ENCODE measurements around the gene TCAF2.
"Not testable (repeated sequence)": the region's sequence is repeated elsewhere in the genome, so short reads cannot be mapped to it uniquely, and the experiment has no call there.

Gene TCAF2

GRCh38 chr7:143620646-143621045 is at the start of gene TCAF2:
TSS of gene TCAF2 (plus strand) at chr7:143620974.
- not testable (repeated sequence) for H3K4me3 ChIP-seq (ENCODE audit: low read depth, low read length); H3K9me3 ChIP-seq (ENCODE audit: control insufficient read depth, insufficient read depth, low read length); H3K36me3 ChIP-seq (ENCODE audit: control insufficient read depth, insufficient read depth, low read length); H3K4me1 ChIP-seq (ENCODE audit: control insufficient read depth, insufficient read depth, low read length); H3K9ac ChIP-seq (ENCODE audit: low read depth, low read length); H3K27me3 ChIP-seq (ENCODE audit: control insufficient read depth, insufficient read depth, low read length)

GRCh38 chr7:143571501-143571900 is 49.3 kb upstream of the TCAF2 start, which contains the start of gene CTAGE15:
TSS of gene CTAGE15 (plus strand) at chr7:143571801. CDS start at chr7:143571818, 17 bp downstream.
- H3K9me3 ChIP-seq (ENCODE audit: control insufficient read depth, insufficient read depth, low read length); H3K27me3 ChIP-seq (ENCODE audit: control insufficient read depth, insufficient read depth, low read length); H3K4me1 ChIP-seq (ENCODE audit: control insufficient read depth, insufficient read depth, low read length): not testable (repeated sequence)

GRCh38 chr7:143588183-143588582 is 32.6 kb upstream of the TCAF2 start:
- H3K27me3 ChIP-seq (ENCODE audit: control insufficient read depth, insufficient read depth, low read length); H3K9ac ChIP-seq (ENCODE audit: low read depth, low read length); H3K4me3 ChIP-seq (ENCODE audit: low read depth, low read length); H3K36me3 ChIP-seq (ENCODE audit: control insufficient read depth, insufficient read depth, low read length); H3K4me1 ChIP-seq (ENCODE audit: control insufficient read depth, insufficient read depth, low read length); H3K9me3 ChIP-seq (ENCODE audit: control insufficient read depth, insufficient read depth, low read length): not testable (repeated sequence)

More at GRCh38 chr7:143571501-143571900, 49.3 kb upstream of the TCAF2 start, which contains the start of gene CTAGE15:
- not testable (repeated sequence) for H3K9ac ChIP-seq (ENCODE audit: low read depth, low read length); H3K36me3 ChIP-seq (ENCODE audit: control insufficient read depth, insufficient read depth, low read length); H3K4me3 ChIP-seq (ENCODE audit: low read depth, low read length)

DNA sequence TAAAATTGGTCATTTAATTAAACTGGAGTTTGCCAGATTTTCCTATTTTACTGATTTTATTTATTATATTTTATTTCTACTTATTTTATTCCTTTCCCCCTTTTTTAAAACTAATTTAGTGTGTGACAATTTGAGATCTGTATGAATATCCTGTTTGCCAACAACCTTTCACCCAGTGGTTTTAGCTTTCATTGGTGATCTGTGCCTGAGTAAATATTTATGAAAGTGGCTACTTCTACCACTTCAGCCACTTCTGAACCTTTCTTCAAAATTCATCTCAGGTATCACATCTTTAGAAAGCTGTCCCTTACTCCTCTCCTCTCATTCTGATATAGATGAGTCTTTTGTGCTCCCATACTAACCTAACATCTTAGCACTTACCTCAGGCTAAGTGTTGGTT is 30.9 kb upstream of the TCAF2 start:
- not testable (repeated sequence) for H3K9me3 ChIP-seq (ENCODE audit: control insufficient read depth, insufficient read depth, low read length); H3K9ac ChIP-seq (ENCODE audit: low read depth, low read length); H3K4me1 ChIP-seq (ENCODE audit: control insufficient read depth, insufficient read depth, low read length); H3K27me3 ChIP-seq (ENCODE audit: control insufficient read depth, insufficient read depth, low read length); H3K4me3 ChIP-seq (ENCODE audit: low read depth, low read length); H3K36me3 ChIP-seq (ENCODE audit: control insufficient read depth, insufficient read depth, low read length)

GRCh38 chr7:143598086-143598485 is 22.7 kb upstream of the TCAF2 start:
- not testable (repeated sequence) for H3K9me3 ChIP-seq (ENCODE audit: control insufficient read depth, insufficient read depth, low read length); H3K9ac ChIP-seq (ENCODE audit: low read depth, low read length); H3K27me3 ChIP-seq (ENCODE audit: control insufficient read depth, insufficient read depth, low read length); H3K36me3 ChIP-seq (ENCODE audit: control insufficient read depth, insufficient read depth, low read length); H3K4me1 ChIP-seq (ENCODE audit: control insufficient read depth, insufficient read depth, low read length); H3K4me3 ChIP-seq (ENCODE audit: low read depth, low read length)

GRCh38 chr7:143603549-143603948 is 17.2 kb upstream of the TCAF2 start:
- not testable (repeated sequence) for H3K9me3 ChIP-seq (ENCODE audit: control insufficient read depth, insufficient read depth, low read length); H3K36me3 ChIP-seq (ENCODE audit: control insufficient read depth, insufficient read depth, low read length); H3K27me3 ChIP-seq (ENCODE audit: control insufficient read depth, insufficient read depth, low read length); H3K9ac ChIP-seq (ENCODE audit: low read depth, low read length); H3K4me1 ChIP-seq (ENCODE audit: control insufficient read depth, insufficient read depth, low read length); H3K4me3 ChIP-seq (ENCODE audit: low read depth, low read length)

DNA sequence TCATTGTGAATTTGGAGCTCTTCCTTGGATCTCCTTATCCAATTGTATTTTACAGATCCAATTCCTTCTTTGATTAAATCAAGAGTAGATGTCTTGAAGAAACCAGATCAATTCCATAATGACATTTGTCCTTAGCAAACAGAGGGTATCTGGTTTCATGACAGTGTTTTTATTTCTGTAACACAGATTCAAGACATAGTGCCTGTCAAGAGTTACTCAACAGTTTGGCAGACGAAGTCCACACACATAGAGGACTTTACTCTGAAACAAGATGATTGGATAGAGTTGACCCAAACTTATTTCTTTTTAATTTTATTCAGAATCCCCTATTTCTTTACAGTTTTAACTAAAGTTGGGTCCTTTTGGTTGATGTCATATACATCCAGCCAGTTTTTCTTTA is 14.7 kb upstream of the TCAF2 start:
- H3K36me3 ChIP-seq (ENCODE audit: control insufficient read depth, insufficient read depth, low read length); H3K9ac ChIP-seq (ENCODE audit: low read depth, low read length); H3K4me3 ChIP-seq (ENCODE audit: low read depth, low read length); H3K9me3 ChIP-seq (ENCODE audit: control insufficient read depth, insufficient read depth, low read length); H3K27me3 ChIP-seq (ENCODE audit: control insufficient read depth, insufficient read depth, low read length); H3K4me1 ChIP-seq (ENCODE audit: control insufficient read depth, insufficient read depth, low read length): not testable (repeated sequence)

DNA sequence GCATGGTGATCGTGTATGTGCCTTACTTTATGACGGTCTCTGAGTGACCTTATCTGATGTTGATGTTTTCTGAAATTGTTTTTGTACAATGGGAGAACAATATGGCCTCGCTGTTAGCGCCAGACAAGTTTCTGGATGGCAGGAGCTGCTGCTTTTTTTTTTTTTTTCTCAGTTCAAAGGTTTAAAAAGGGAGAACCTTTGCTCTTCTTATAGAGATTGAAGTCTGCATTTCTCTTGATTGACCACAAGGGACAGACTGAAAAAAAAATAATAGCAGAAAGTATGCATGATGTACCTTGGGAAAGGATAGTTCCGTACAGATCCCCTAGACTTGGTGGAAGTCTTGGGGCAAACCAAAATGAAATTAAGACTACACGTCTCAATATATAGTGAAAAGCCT is 5.2 kb upstream of the TCAF2 start:
- H3K4me1 ChIP-seq (ENCODE audit: control insufficient read depth, insufficient read depth, low read length); H3K4me3 ChIP-seq (ENCODE audit: low read depth, low read length); H3K9me3 ChIP-seq (ENCODE audit: control insufficient read depth, insufficient read depth, low read length); H3K36me3 ChIP-seq (ENCODE audit: control insufficient read depth, insufficient read depth, low read length); H3K9ac ChIP-seq (ENCODE audit: low read depth, low read length); H3K27me3 ChIP-seq (ENCODE audit: control insufficient read depth, insufficient read depth, low read length): not testable (repeated sequence)

DNA sequence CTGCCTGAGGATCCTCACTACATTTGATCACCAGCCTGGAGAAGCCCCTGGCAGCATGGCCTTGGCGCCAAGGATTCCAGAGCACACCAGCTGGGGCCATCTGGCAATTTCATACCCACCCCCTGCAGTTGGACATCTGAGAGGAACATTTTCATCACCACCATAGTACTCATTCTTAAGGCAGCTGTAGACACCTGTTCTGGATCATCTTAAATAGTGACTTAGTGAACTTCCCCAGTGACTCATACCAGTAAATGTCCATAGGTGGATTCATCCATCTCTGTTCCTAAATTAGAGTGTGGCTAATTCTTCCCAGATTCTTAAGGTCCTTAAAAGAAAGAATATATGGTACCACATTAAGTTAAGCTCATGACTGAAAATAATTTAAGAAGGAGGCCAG is 3.6 kb upstream of the TCAF2 start:
- not testable (repeated sequence) for H3K9me3 ChIP-seq (ENCODE audit: control insufficient read depth, insufficient read depth, low read length); H3K4me3 ChIP-seq (ENCODE audit: low read depth, low read length); H3K27me3 ChIP-seq (ENCODE audit: control insufficient read depth, insufficient read depth, low read length); H3K4me1 ChIP-seq (ENCODE audit: control insufficient read depth, insufficient read depth, low read length); H3K9ac ChIP-seq (ENCODE audit: low read depth, low read length); H3K36me3 ChIP-seq (ENCODE audit: control insufficient read depth, insufficient read depth, low read length)

DNA sequence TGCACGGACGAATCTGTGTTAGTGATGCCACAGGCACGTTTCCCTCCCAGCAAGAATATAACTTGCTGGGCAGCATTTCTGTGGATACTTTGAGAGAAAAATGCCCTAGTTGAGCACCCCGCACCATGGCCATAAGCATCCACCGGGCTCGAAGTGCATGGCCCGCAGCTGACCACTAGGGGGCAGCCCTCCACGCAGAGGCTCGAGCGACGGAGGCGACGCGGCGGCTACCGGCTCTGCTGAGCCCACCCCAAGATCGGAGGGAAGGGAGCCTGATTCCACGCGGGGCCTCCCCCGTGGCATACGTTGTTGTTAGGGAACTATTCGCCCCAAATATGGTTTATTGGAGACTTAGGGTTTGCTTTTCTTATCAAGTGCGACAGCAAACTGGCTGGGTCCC is 716 bp upstream of the TCAF2 start:
- H3K9me3 ChIP-seq (ENCODE audit: control insufficient read depth, insufficient read depth, low read length); H3K36me3 ChIP-seq (ENCODE audit: control insufficient read depth, insufficient read depth, low read length); H3K9ac ChIP-seq (ENCODE audit: low read depth, low read length); H3K4me1 ChIP-seq (ENCODE audit: control insufficient read depth, insufficient read depth, low read length); H3K27me3 ChIP-seq (ENCODE audit: control insufficient read depth, insufficient read depth, low read length); H3K4me3 ChIP-seq (ENCODE audit: low read depth, low read length): not testable (repeated sequence)

GRCh38 chr7:143621175-143621574 is 401 bp downstream of the TCAF2 start:
- not testable (repeated sequence) for H3K9me3 ChIP-seq (ENCODE audit: control insufficient read depth, insufficient read depth, low read length); H3K9ac ChIP-seq (ENCODE audit: low read depth, low read length); H3K4me1 ChIP-seq (ENCODE audit: control insufficient read depth, insufficient read depth, low read length); H3K4me3 ChIP-seq (ENCODE audit: low read depth, low read length); H3K36me3 ChIP-seq (ENCODE audit: control insufficient read depth, insufficient read depth, low read length); H3K27me3 ChIP-seq (ENCODE audit: control insufficient read depth, insufficient read depth, low read length)

GRCh38 chr7:143622130-143622529 is 1.4 kb downstream of the TCAF2 start:
- not testable (repeated sequence) for H3K36me3 ChIP-seq (ENCODE audit: control insufficient read depth, insufficient read depth, low read length); H3K4me1 ChIP-seq (ENCODE audit: control insufficient read depth, insufficient read depth, low read length); H3K4me3 ChIP-seq (ENCODE audit: low read depth, low read length); H3K9ac ChIP-seq (ENCODE audit: low read depth, low read length); H3K9me3 ChIP-seq (ENCODE audit: control insufficient read depth, insufficient read depth, low read length); H3K27me3 ChIP-seq (ENCODE audit: control insufficient read depth, insufficient read depth, low read length)

DNA sequence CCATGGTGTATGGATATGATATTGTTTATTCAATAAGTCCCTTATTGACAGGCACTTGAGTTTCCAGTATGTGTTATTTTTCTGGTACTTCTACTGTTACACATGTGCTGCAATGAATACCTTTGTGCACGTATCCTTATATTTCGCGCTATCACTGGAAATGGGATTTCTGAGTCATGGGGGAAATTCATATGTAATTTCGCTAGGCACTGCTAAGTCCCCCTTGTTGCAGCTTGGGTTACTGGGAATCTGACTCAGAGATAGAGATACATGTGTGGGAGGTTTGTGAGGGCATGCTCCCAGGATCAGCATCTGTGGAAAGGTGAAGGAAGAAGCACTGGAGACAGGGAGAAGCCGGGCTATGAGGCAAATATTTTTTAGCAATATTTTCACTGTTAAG is 9.9 kb downstream of the TCAF2 start:
- not testable (repeated sequence) for H3K4me3 ChIP-seq (ENCODE audit: low read depth, low read length); H3K9me3 ChIP-seq (ENCODE audit: control insufficient read depth, insufficient read depth, low read length); H3K9ac ChIP-seq (ENCODE audit: low read depth, low read length)

More for the DNA sequence above, 9.9 kb downstream of the TCAF2 start:
- not testable (repeated sequence) for H3K4me1 ChIP-seq (ENCODE audit: control insufficient read depth, insufficient read depth, low read length); H3K27me3 ChIP-seq (ENCODE audit: control insufficient read depth, insufficient read depth, low read length); H3K36me3 ChIP-seq (ENCODE audit: control insufficient read depth, insufficient read depth, low read length)
